Liver (tissue), 3 donors: Measurements from ENCODE around the gene SERF1A.
"Not testable (repeated sequence)": the region's sequence is repeated elsewhere in the genome, so short reads cannot be mapped to it uniquely, and the experiment has no call there.

Experiments
- SP1 ChIP-seq: IDR thresholded peaks from 2 replicates; pipeline ENCODE4 v1.6.1; 2018; ENCODE audit warnings: antibody characterized with exemption, mild to moderate bottlenecking
- TAF1 ChIP-seq: conservative IDR thresholded peaks from 2 replicates; pipeline ENCODE4 v1.6.1; 2016; ENCODE audit warnings: antibody characterized with exemption, mild to moderate bottlenecking
- ZBTB33 ChIP-seq: IDR thresholded peaks from 2 replicates; pipeline ENCODE4 v1.6.1; 2016; ENCODE audit warnings: antibody characterized with exemption
- TF ChIP-seq, protein P1 (sequence below): fragments of 150-350 bp; IDR thresholded peaks from 2 replicates; pipeline ENCODE4 v1.5.1; 2017; ENCODE audit warnings: improper control_type of control experiment, low read depth, low read length; ENCODE audit not compliant: missing input control
- donor health status: healthy.
- donor health status: healthy.

- TF ChIP-seq, protein P1, sequence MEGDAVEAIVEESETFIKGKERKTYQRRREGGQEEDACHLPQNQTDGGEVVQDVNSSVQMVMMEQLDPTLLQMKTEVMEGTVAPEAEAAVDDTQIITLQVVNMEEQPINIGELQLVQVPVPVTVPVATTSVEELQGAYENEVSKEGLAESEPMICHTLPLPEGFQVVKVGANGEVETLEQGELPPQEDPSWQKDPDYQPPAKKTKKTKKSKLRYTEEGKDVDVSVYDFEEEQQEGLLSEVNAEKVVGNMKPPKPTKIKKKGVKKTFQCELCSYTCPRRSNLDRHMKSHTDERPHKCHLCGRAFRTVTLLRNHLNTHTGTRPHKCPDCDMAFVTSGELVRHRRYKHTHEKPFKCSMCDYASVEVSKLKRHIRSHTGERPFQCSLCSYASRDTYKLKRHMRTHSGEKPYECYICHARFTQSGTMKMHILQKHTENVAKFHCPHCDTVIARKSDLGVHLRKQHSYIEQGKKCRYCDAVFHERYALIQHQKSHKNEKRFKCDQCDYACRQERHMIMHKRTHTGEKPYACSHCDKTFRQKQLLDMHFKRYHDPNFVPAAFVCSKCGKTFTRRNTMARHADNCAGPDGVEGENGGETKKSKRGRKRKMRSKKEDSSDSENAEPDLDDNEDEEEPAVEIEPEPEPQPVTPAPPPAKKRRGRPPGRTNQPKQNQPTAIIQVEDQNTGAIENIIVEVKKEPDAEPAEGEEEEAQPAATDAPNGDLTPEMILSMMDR, result not testable (repeated sequence)
- not testable (repeated sequence) for TF ChIP-seq SP1, TAF1, ZBTB33
These were observed 16.4 kb downstream of the SERF1A start for GRCh38 chr5:70916829-70917228.
